ENCODE measurements around the gene MRPL4. TPM values are rescaled to one million over a fixed set of nuclear protein-coding genes. Genes with fewer than 3 reads are reported as not detected.

Gene MRPL4
- total RNA-seq, 4 donors from 2014 or later, result 45.8 to 86.0 (median 51.9) TPM

DNA sequence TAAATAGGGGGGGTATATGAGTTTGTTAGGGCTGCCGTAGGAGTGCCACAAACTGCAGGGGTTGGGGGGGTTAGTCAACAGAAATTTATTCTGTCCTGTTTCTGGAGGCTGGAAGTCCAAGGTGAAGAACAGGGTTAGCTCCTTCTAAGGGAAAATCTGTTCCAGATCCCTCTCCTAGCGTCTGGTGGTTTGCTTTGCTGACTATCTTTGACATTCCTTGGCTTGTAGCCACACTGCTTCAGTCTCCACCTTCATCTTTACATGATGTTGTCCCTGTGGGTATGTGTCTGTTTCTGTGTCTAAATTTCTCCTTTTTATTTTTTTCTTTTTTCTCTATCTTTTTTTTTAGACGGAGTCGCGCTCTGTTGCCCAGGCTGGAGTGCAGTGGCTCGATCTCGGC lies 10.8 kb downstream of the MRPL4 start:
- no peaks in the 10 kb centered on the region for H3K9me3 ChIP-seq
- WGBS, 2 donors (ENCODE audit: low coverage in 1 of 2), result 34 to 90% methylated on average over 2 to 6 of the region's 7 CpGs
- no peak for ATAC-seq
- H3K36me3 ChIP-seq, result peaks cover 0 to 23% of the 10 kb centered on the region in 2 donors
- H3K27ac ChIP-seq, result no peak overlapping the region
- peaks cover 0 to 6% (median 3%) of the 10 kb centered on the region in 3 donors for H3K4me1 ChIP-seq
- H3K27me3 ChIP-seq, result peaks cover 1% of the 10 kb centered on the region
- H3K4me3 ChIP-seq, result no peak overlapping the region
- TF ChIP-seq EP300 (IDR thresholded peaks at IDR 0.05) (no peak), POLR2AphosphoS5 (IDR thresholded peaks at IDR 0.05) (no peak), POLR2A (IDR thresholded peaks at IDR 0.05) (no peak)
- TF ChIP-seq, protein P1, sequence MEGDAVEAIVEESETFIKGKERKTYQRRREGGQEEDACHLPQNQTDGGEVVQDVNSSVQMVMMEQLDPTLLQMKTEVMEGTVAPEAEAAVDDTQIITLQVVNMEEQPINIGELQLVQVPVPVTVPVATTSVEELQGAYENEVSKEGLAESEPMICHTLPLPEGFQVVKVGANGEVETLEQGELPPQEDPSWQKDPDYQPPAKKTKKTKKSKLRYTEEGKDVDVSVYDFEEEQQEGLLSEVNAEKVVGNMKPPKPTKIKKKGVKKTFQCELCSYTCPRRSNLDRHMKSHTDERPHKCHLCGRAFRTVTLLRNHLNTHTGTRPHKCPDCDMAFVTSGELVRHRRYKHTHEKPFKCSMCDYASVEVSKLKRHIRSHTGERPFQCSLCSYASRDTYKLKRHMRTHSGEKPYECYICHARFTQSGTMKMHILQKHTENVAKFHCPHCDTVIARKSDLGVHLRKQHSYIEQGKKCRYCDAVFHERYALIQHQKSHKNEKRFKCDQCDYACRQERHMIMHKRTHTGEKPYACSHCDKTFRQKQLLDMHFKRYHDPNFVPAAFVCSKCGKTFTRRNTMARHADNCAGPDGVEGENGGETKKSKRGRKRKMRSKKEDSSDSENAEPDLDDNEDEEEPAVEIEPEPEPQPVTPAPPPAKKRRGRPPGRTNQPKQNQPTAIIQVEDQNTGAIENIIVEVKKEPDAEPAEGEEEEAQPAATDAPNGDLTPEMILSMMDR (IDR thresholded peaks at IDR 0.05), result no peak

DNA sequence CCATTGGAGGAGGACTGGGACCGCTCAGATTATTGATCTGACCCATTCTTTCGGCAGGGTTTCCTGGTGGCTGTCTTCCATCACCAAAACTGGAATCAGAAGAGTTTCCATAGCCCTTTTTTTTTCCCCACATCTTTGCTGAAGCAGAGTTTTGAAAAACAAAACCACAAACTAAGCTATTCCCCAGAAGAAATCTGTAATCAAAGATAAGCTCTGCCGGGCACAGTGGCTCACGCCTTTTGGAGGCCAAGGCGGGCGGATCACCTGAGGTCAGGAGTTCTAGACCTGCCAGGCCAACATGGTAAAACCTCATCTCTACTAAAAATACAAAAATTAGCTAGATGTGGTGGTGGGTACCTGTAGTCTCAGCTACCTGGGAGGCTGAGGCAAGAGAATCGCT lies 14.7 kb downstream of the MRPL4 start:
- no peak overlapping the region for H3K27ac ChIP-seq
- H3K36me3 ChIP-seq, result no peaks in the 10 kb centered on the region
- whole genome bisulfite sequencing, 2 donors (ENCODE audit: low coverage in 1 of 2), result 61% methylated on average over 3 of the region's 7 CpGs; no CpG with 5 or more reads in 1 of the 2 donors
- TF ChIP-seq POLR2A (IDR thresholded peaks at IDR 0.05), result no peak
- TF ChIP-seq, protein P1 (IDR thresholded peaks at IDR 0.05), result no peak
- no peak for TF ChIP-seq POLR2AphosphoS5 (IDR thresholded peaks at IDR 0.05)
- no peak for TF ChIP-seq EP300 (IDR thresholded peaks at IDR 0.05)
- no peaks in the 10 kb centered on the region for H3K9me3 ChIP-seq
- peaks cover 0 to 35% (median 7%) of the 10 kb centered on the region in 3 donors for H3K4me1 ChIP-seq
- H3K4me3 ChIP-seq, result no peak overlapping the region
- ATAC-seq, result no peak
- peaks cover 40% of the 10 kb centered on the region for H3K27me3 ChIP-seq

DNA sequence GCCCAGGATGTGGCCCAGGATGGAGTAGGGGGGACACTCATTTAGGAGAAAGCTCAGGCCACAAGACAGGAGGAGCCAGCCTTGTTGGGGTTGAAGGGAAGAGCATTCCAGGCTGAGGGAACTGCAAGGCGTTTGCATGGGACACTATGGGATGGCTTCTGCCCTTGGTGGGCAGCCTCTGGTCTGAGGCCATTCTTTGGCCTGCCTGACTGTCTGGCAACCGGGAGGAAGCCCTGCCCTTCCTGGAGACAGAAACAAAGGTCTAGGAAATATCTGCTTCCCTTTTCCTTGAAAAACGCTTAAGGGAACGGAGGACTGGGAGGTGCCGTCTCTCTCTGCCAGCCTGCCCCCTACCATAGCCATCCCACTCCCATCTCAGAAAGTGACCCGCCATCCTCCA lies 16.1 kb downstream of the MRPL4 start:
- 20 to 56% methylated on average over 1 to 6 of the region's 6 CpGs for WGBS, 2 donors (ENCODE audit: low coverage in 1 of 2)
- Histone ChIP-seq H3K9me3 (no peaks in the 10 kb centered on the region), H3K27ac (peak overlapping the region in 3 of 4 donors; percentile 68 to 81 (median 78)), H3K36me3 (no peaks in the 10 kb centered on the region), H3K4me3 (no peak overlapping the region), H3K27me3 (peaks cover 51% of the 10 kb centered on the region), H3K4me1 (peaks cover 0 to 38% (median 7%) of the 10 kb centered on the region in 3 donors)
- ATAC-seq, result no peak
- TF ChIP-seq, protein P1 (IDR thresholded peaks at IDR 0.05), result no peak
- TF ChIP-seq POLR2AphosphoS5 (IDR thresholded peaks at IDR 0.05) (no peak), POLR2A (IDR thresholded peaks at IDR 0.05) (no peak), EP300 (IDR thresholded peaks at IDR 0.05) (no peak)

DNA sequence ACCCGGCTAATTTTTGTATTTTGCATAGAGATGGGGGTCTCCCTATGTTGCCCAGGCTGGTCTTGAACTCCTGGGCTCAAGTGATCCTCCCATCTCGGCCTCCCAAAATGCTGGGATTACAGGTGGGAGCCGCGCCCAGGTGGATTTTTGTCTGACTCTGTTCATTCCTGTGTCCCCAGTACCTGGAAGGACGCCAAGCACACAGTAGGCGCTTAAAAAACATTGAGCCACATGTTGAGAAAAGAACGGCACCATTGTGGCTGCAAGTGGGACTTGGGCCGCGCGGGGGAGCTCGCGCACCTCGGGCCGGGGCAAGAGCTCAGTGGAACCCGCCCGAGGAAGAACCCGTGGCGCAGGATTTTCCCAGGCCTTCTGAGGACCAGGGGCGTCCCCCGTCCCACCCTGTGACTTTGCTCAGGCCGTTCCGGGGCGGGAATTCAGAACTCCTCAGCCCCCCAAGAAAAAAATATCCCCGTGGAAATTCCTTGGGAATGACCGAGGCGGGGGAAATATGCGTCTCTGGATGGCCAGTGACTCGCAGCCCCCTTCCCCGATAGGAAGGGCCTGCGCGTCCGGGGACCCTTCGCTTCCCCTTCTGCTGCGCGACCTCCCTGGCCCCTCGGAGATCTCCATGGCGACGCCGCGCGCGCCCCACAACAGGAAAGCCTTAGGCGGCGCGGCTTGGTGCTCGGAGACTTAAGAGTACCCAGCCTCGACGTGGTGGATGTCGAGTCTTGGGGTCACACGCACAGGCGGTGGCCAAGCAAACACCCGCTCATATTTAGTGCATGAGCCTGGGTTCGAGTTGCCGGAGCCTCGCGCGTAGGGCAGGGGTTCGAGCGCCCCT lies 17.5 kb downstream of the MRPL4 start:
- 0% methylated on average over 3 to 17 of the region's 59 CpGs for WGBS, 2 donors (ENCODE audit: low coverage in 1 of 2)
- TF ChIP-seq EP300 (IDR thresholded peaks at IDR 0.05), result no peak
- no peak for TF ChIP-seq POLR2AphosphoS5 (IDR thresholded peaks at IDR 0.05)
- TF ChIP-seq POLR2A (IDR thresholded peaks at IDR 0.05), result no peak
- TF ChIP-seq, protein P1 (IDR thresholded peaks at IDR 0.05), result peak in 3 of 4 experiments; percentile 93 to 99 (median 94)
- Histone ChIP-seq H3K27me3 (peaks cover 56% of the 10 kb centered on the region), H3K27ac (peak overlapping the region; percentile 9 to 81 (median 79)), H3K9me3 (no peaks in the 10 kb centered on the region), H3K36me3 (peaks cover 0 to under 1% of the 10 kb centered on the region in 2 donors), H3K4me1 (peaks cover 0 to 38% (median 7%) of the 10 kb centered on the region in 3 donors), H3K4me3 (peak overlapping the region; percentile 10 to 53)
- peak; percentile 64 for ATAC-seq
